H1 (cell line): ENCODE data around the gene CDK5. TPM values are rescaled to one million over a fixed set of nuclear protein-coding genes. Genes with fewer than 3 reads are reported as not detected.

Experiments used
- BACH1 ChIP-seq: IDR thresholded peaks from 2 replicates; pipeline ENCODE4 v1.6.1; 2012; ENCODE audit warnings: low read length, improper control_type of control experiment
- CBX8 ChIP-seq: fragments of 300-800, 300-1000 bp; sonication (generic); IDR thresholded peaks from 2 replicates; pipeline ENCODE4 v1.7.1; 2016; ENCODE audit warnings: low read depth, low read length, borderline replicate concordance
- CEBPB ChIP-seq: IDR thresholded peaks from 2 replicates; pipeline ENCODE4 v1.6.1; 2012; ENCODE audit warnings: low read depth, low read length
- CHD1 ChIP-seq: IDR thresholded peaks from 2 replicates; pipeline ENCODE4 v1.6.1; 2012; ENCODE audit warnings: low read depth, low read length, improper control_type of control experiment
- CHD2 ChIP-seq: IDR thresholded peaks from 2 replicates; pipeline ENCODE4 v1.6.1; 2012; ENCODE audit warnings: low read length, improper control_type of control experiment
- CREB1 ChIP-seq: IDR thresholded peaks from 2 replicates; pipeline ENCODE4 v1.6.1; 2012; ENCODE audit warnings: inconsistent platforms
- EGR1 ChIP-seq: IDR thresholded peaks from 2 replicates; pipeline ENCODE4 v1.6.1; 2011; ENCODE audit warnings: low read depth, low read length, borderline replicate concordance
- EP300 ChIP-seq, 2 experiments: IDR thresholded peaks; 1 replicate in 1 of 2; 2 replicates in 1 of 2; pipeline ENCODE4 v1.6.1; 2011 to 2012; ENCODE audit warnings: low read depth in 2 of 2, low read length in 2 of 2, mild to moderate bottlenecking in 2 of 2, borderline replicate concordance in 1 of 2, inconsistent platforms in 1 of 2, moderate library complexity in 1 of 2
- GTF2F1 ChIP-seq: IDR thresholded peaks from 2 replicates; pipeline ENCODE4 v1.6.1; 2012; ENCODE audit warnings: low read depth, low read length, improper control_type of control experiment, borderline replicate concordance
- JUN ChIP-seq: IDR thresholded peaks from 2 replicates; pipeline ENCODE4 v1.6.1; 2011; ENCODE audit warnings: low read depth, mild to moderate bottlenecking, improper control_type of control experiment, low read length
- KDM4A ChIP-seq: IDR thresholded peaks from one replicate; pipeline ENCODE4 v1.7.1; 2012; ENCODE audit warnings: low read depth, mild to moderate bottlenecking, moderate library complexity, low read length, inconsistent platforms; ENCODE audit not compliant: severe bottlenecking
- KDM5A ChIP-seq: fragments of 200-600 bp; IDR thresholded peaks from 2 replicates; pipeline ENCODE4 v1.7.1; 2012; ENCODE audit warnings: mild to moderate bottlenecking, low read length, inconsistent platforms, mixed read lengths
- MAX ChIP-seq: IDR thresholded peaks from 2 replicates; pipeline ENCODE4 v1.6.1; 2012; ENCODE audit warnings: inconsistent platforms
- NANOG ChIP-seq: IDR thresholded peaks from 2 replicates; pipeline ENCODE4 v1.6.1; 2011; ENCODE audit warnings: low read length, low read depth, mild to moderate bottlenecking, inconsistent platforms; ENCODE audit not compliant: insufficient read depth, poor library complexity, severe bottlenecking
- PHF8 ChIP-seq: fragments of 200-600 bp; sonication (generic); conservative IDR thresholded peaks from 2 replicates; pipeline ENCODE4 v1.7.1; 2012; ENCODE audit warnings: low read depth, mild to moderate bottlenecking, inconsistent platforms, low read length, moderate library complexity
- RAD21 ChIP-seq, 2 experiments: IDR thresholded peaks in 1 of 2; conservative IDR thresholded peaks in 1 of 2; 2 replicates each; pipeline ENCODE4 v1.6.1; 2011; ENCODE audit warnings: low read depth in 2 of 2, low read length in 2 of 2, improper control_type of control experiment in 1 of 2, inconsistent platforms in 1 of 2, mild to moderate bottlenecking in 1 of 2, moderate library complexity in 1 of 2
- SIN3A ChIP-seq, 2 experiments: IDR thresholded peaks in 1 of 2; conservative IDR thresholded peaks in 1 of 2; 2 replicates each; pipeline ENCODE4 v1.6.1; 2011 to 2012; ENCODE audit warnings: low read length in 2 of 2, improper control_type of control experiment in 1 of 2, low read depth in 1 of 2, mild to moderate bottlenecking in 1 of 2
- SIX5 ChIP-seq: IDR thresholded peaks from 2 replicates; pipeline ENCODE4 v1.6.1; 2011; ENCODE audit warnings: mild to moderate bottlenecking, low read depth, low read length
- TAF1 ChIP-seq: IDR thresholded peaks from 2 replicates; pipeline ENCODE4 v1.6.1; 2011; ENCODE audit warnings: mild to moderate bottlenecking, low read depth, low read length
- TCF12 ChIP-seq: IDR thresholded peaks from 2 replicates; pipeline ENCODE4 v1.6.1; 2011; ENCODE audit warnings: low read depth, mild to moderate bottlenecking, low read length
- USF2 ChIP-seq: IDR thresholded peaks from 2 replicates; pipeline ENCODE4 v1.6.1; 2011; ENCODE audit warnings: low read length, improper control_type of control experiment
- YY1 ChIP-seq: IDR thresholded peaks from 2 replicates; pipeline ENCODE4 v1.6.1; 2011; ENCODE audit warnings: low read depth, mild to moderate bottlenecking, low read length
- ZNF274 ChIP-seq: IDR thresholded peaks from 2 replicates; pipeline ENCODE4 v1.7.0; 2012; ENCODE audit warnings: low read length, borderline replicate concordance; ENCODE audit errors: extremely low read depth
- polyA plus RNA-seq, 7 experiments: library from polyadenylated mRNA; depleted of rRNA in 3 of 7; stranded (reverse) in 5 of 7; unstranded in 2 of 7; fragments of >200 nt in 5 of 7; fragments of 200-250 nt in 2 of 7; gene quantifications; 1 replicate in 5 of 7; 2 replicates in 1 of 7; 4 replicates in 1 of 7; pipeline versions ENCODE4 v1.2.1 to v1.2.3, GENCODE V29; 2011 to 2013; ENCODE audit warnings: missing spikeins in 2 of 7, mixed read lengths in 2 of 7
- total RNA-seq: library from RNA; stranded (reverse); fragmentation: NEBNext Ultra II Directional; extraction: Animal tissue kit (Norgen Biotek cat#: 25700); gene quantifications from 2 replicates; pipeline ENCODE4 v1.2.1, GENCODE V29; 2021

CDK5 gene
- total and polyA plus RNA-seq, 2 of the 8 experiments (the other 6 are each of a cell fraction or from before 2014, with no cell fraction given), result 22.8 to 37.2 TPM

- TF ChIP-seq EP300 (IDR thresholded peaks at IDR 0.05; ENCODE audit: borderline replicate concordance in 1 of 2, low read depth in 2 of 2, low read length in 2 of 2), result no peak
- TF ChIP-seq BACH1, result no peak
- peak in 1 of 2 experiments; percentile 72; a peak in 2 of 4 replicates for TF ChIP-seq SIN3A (conservative IDR thresholded peaks at IDR 0.05 in 1 of 2, IDR thresholded peaks at IDR 0.05 in 1 of 2; ENCODE audit: low read depth in 1 of 2, low read length in 2 of 2)
- TF ChIP-seq CREB1, result no peak
- TF ChIP-seq EGR1, result peak; percentile 82
- TF ChIP-seq SIX5, result no peak
- TF ChIP-seq KDM4A, result peak; percentile 67
- no peak for TF ChIP-seq TCF12
- no peak for TF ChIP-seq CEBPB
- TF ChIP-seq TAF1, result no peak
- no peak for TF ChIP-seq YY1
- TF ChIP-seq USF2, result no peak
- TF ChIP-seq CHD1, result no peak
- no peak for TF ChIP-seq ZNF274
- TF ChIP-seq CBX8, result no peak
- TF ChIP-seq NANOG, result no peak
- TF ChIP-seq RAD21 (IDR thresholded peaks at IDR 0.05 in 1 of 2, conservative IDR thresholded peaks at IDR 0.05 in 1 of 2; ENCODE audit: low read depth in 2 of 2, low read length in 2 of 2), result no peak
- no peak for TF ChIP-seq MAX
- no peak for TF ChIP-seq KDM5A
- TF ChIP-seq JUN, result no peak
- TF ChIP-seq PHF8, result peak; percentile 45; the same call in 1 of the 2 replicates
- TF ChIP-seq GTF2F1, result no peak
- TF ChIP-seq CHD2, result no peak
Measured at GRCh38 chr7:151059367-151060112, 1.8 kb upstream of the CDK5 start, which contains the start of gene SLC4A2 (continued).
